Common myeloid progenitor, CD34-positive (primary cell): Measurements from ENCODE around the gene CATSPERZ.

ENCODE experiments used
- CTCF ChIA-PET: fragments of 350-600 bp; sonication (Branson Sonifier 250); formaldehyde crosslinking; loops from one replicate; lab custom pipeline; 2021; ENCODE audit warnings: antibody characterized with exemption; lab: Charles Lee
- POLR2A ChIA-PET: fragments of 350-600 bp; sonication (Branson Sonifier 250); formaldehyde crosslinking; loops from one replicate; lab custom pipeline; 2021; ENCODE audit warnings: antibody characterized with exemption; lab: Charles Lee
- DNase-seq, 3 donors: peaks; one replicate each; pipeline versions ENCODE4 v3.0.0 to v3.0.0-alpha.2; 2013
- H3K27ac ChIP-seq, 2 experiments: 1 replicate in 1 of 2; 2 replicates in 1 of 2; pipeline ENCODE4 v1.7.0; 2013; ENCODE audit warnings: inconsistent platforms in 2 of 2, low read length in 2 of 2, mild to moderate bottlenecking in 2 of 2, low read depth in 1 of 2, moderate library complexity in 1 of 2; ENCODE audit not compliant: severe bottlenecking in 2 of 2, insufficient read depth in 1 of 2, poor library complexity in 1 of 2
- H3K27me3 ChIP-seq, 5 experiments: replicated peaks in 2 of 5; 1 replicate in 3 of 5; 2 replicates in 2 of 5; pipeline versions ENCODE4 v1.6.1 to v1.7.0; 2013; ENCODE audit warnings: low read length in 4 of 5, mild to moderate bottlenecking in 2 of 5, moderate library complexity in 2 of 5, inconsistent platforms in 1 of 5; ENCODE audit not compliant: insufficient read depth in 5 of 5, control insufficient read depth in 4 of 5
- H3K36me3 ChIP-seq, 4 experiments: 1 replicate in 2 of 4; 2 replicates in 2 of 4; pipeline versions ENCODE4 v1.6.1 to v1.7.0; 2013; ENCODE audit warnings: low read length in 3 of 4, control low read depth in 1 of 4, mild to moderate bottlenecking in 1 of 4; ENCODE audit not compliant: control insufficient read depth in 4 of 4, insufficient read depth in 4 of 4
- H3K4me1 ChIP-seq, 4 experiments: 1 replicate in 3 of 4; 2 replicates in 1 of 4; pipeline versions ENCODE4 v1.6.1 to v1.7.1; 2013; ENCODE audit warnings: low read length in 3 of 4, mild to moderate bottlenecking in 3 of 4, control low read depth in 1 of 4, inconsistent platforms in 1 of 4, moderate library complexity in 1 of 4; ENCODE audit not compliant: control insufficient read depth in 4 of 4, insufficient read depth in 4 of 4; ENCODE audit errors: control extremely low read depth in 1 of 4
- H3K4me3 ChIP-seq, 7 experiments: 1 replicate in 4 of 7; 2 replicates in 3 of 7; pipeline versions ENCODE4 v1.5.1 to v1.7.0; 2013; ENCODE audit warnings: mild to moderate bottlenecking in 7 of 7, low read length in 6 of 7, moderate library complexity in 6 of 7, inconsistent platforms in 2 of 7, low read depth in 2 of 7, control low read depth in 1 of 7; ENCODE audit not compliant: insufficient read depth in 4 of 7, control insufficient read depth in 1 of 7; ENCODE audit errors: extremely low read depth in 1 of 7
- H3K9me3 ChIP-seq, 5 experiments: 1 replicate in 4 of 5; 2 replicates in 1 of 5; pipeline versions ENCODE4 v1.6.1 to v1.7.1; 2013; ENCODE audit warnings: low read length in 4 of 5, mild to moderate bottlenecking in 2 of 5, inconsistent platforms in 1 of 5, low read depth in 1 of 5, moderate library complexity in 1 of 5; ENCODE audit not compliant: control insufficient read depth in 4 of 5, insufficient read depth in 2 of 5; ENCODE audit errors: control extremely low read depth in 1 of 5
- WGBS: methylation state at CpG from one replicate; pipeline ENCODE4 v1.1.5; 2013; ENCODE audit not compliant: insufficient coverage; 5-methylcytosine and 5-hydroxymethylcytosine counted together

The CATSPERZ gene

GRCh38 chr11:64276653-64277431, 23.3 kb upstream of the CATSPERZ start:
- Histone ChIP-seq H3K27ac (no peak overlapping the region), H3K27me3 (no peaks in the 10 kb centered on the region), H3K9me3 (no peaks in the 10 kb centered on the region), H3K36me3 (peaks cover 4 to 33% (median 24%) of the 10 kb centered on the region in 4 experiments), H3K4me1 (peaks cover 0 to 9% (median 5%) of the 10 kb centered on the region in 4 experiments), H3K4me3 (no peak overlapping the region)
- 99% methylated on average over 14 of the region's 17 CpGs for WGBS
- POLR2A ChIA-PET, result no interaction called here
- CTCF ChIA-PET, result interaction anchor here (0.6 to 4.8 kb wide), 7 partner anchors 9 to 48 kb away, joined by 3 to 19 read pairs (median 3); partner anchors contain the start of genes CATSPERZ and GPR137
- DNase-seq, result no peak

DNA sequence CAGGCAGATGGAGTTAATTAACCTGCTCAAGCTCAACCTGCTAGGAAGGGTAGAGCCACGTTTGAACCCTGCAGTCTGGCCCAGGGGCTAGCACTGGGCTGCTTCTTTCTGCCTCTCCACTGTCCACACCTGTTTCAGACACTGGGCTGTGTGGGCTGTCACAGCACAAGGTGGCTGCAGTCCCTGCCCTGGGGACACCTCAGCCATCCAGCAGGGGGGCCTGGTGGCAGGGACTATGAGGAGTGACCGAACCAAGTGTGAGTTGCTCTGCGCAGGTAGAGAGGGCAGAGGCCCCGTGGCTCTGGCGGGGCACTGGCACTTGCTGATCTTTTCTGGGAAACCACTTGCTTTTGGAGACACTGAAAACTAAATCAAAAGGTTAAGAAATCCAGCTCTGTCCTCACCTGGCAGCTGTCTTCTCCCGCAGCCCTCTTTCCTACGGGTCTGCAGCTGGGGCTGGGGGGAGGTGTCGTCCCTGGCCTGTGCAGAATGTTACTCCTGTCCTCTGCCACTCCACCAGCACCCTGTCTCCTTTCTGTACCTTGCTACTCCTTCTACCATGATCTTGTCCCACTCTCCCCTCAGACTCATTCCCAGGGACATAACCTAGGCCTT, 21.5 kb upstream of the CATSPERZ start:
- peaks cover 0 to 5% (median under 1%) of the 10 kb centered on the region in 4 experiments for H3K4me1 ChIP-seq
- no peak overlapping the region for H3K27ac ChIP-seq
- no peaks in the 10 kb centered on the region for H3K9me3 ChIP-seq
- CTCF ChIA-PET, result interaction anchor here (0.7 to 4.8 kb wide), 4 partner anchors 11 to 54 kb away, joined by 3 to 19 read pairs (median 4); partner anchors contain the start of gene CATSPERZ
- no peak for DNase-seq
- POLR2A ChIA-PET, result no interaction called here
- 93% methylated on average over 8 of the region's 8 CpGs for WGBS
- peaks cover 6 to 33% (median 24%) of the 10 kb centered on the region in 4 experiments for H3K36me3 ChIP-seq
- H3K27me3 ChIP-seq, result no peaks in the 10 kb centered on the region
- no peak overlapping the region for H3K4me3 ChIP-seq

GRCh38 chr11:64281957-64282770, 18.0 kb upstream of the CATSPERZ start:
- H3K9me3 ChIP-seq, result no peaks in the 10 kb centered on the region
- POLR2A ChIA-PET, result interaction anchor here (0.7 kb wide), 1 partner anchor 45 kb away, joined by 6 read pairs; no protein-coding TSS in a partner anchor
- DNase-seq, result no peak
- peaks cover 0 to 21% (median 20%) of the 10 kb centered on the region in 4 experiments for H3K4me1 ChIP-seq
- H3K4me3 ChIP-seq, result no peak overlapping the region
- no peaks in the 10 kb centered on the region for H3K27me3 ChIP-seq
- WGBS, result 98% methylated on average over 15 of the region's 22 CpGs
- H3K36me3 ChIP-seq, result peaks cover 4 to 26% (median 12%) of the 10 kb centered on the region in 4 experiments
- H3K27ac ChIP-seq, result no peak overlapping the region
- CTCF ChIA-PET, result interaction anchor here (0.6 to 6.4 kb wide), 5 partner anchors 11 to 122 kb away, joined by 3 to 42 read pairs (median 3); partner anchors contain the start of gene CATSPERZ

DNA sequence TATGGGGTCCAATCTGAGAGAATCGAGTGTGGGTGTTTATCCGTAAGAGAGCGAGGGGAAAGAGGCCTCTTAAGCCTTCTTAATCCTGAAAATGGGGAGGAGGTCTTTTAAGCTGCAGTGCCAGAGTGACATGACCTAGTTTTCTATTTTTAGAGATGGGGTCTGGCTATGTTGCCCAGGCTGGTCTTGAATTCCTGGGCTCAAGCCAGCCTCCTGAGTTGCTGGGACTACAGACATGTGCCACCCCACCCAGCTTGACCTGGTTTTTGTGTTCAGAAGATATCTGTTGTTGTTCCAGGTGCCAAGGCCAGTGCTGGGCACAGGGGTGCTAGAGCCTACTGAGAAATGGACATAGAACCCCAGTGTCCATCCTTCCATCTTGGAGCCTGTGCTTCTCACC, 17.1 kb upstream of the CATSPERZ start:
- no peak for DNase-seq
- ChIA-PET CTCF (interaction anchor here (0.6 to 6.4 kb wide), 8 partner anchors 9 to 123 kb away, joined by 3 to 42 read pairs (median 6); partner anchors contain the start of genes CATSPERZ, FERMT3 and PLCB3), POLR2A (interaction anchor here (2.9 kb wide), 1 partner anchor 13 kb away, joined by 30 read pairs; no protein-coding TSS in a partner anchor)
- H3K4me1 ChIP-seq, result peaks cover 0 to 21% (median 20%) of the 10 kb centered on the region in 4 experiments
- no peaks in the 10 kb centered on the region for H3K27me3 ChIP-seq
- H3K27ac ChIP-seq, result peak overlapping the region; percentile 28 to 99
- H3K36me3 ChIP-seq, result peaks cover 4 to 21% (median 9%) of the 10 kb centered on the region in 4 experiments
- H3K9me3 ChIP-seq, result no peaks in the 10 kb centered on the region
- WGBS, result 100% methylated on average over 3 of the region's 3 CpGs
- H3K4me3 ChIP-seq, result no peak overlapping the region

- Histone ChIP-seq H3K27ac (peak within 1 kb of the TSS; percentile 98 to 99), H3K36me3 (peaks cover 0 to 12% (median 3%) of the 10 kb centered on the region in 4 experiments), H3K9me3 (no peaks in the 10 kb centered on the region), H3K4me1 (peaks cover 0 to 21% (median 20%) of the 10 kb centered on the region in 4 experiments), H3K4me3 (peak within 1 kb of the TSS; percentile 54 to 92 (median 81)), H3K27me3 (peaks cover 0 to under 1% (median 0%) of the 10 kb centered on the region in 5 experiments)
- POLR2A ChIA-PET, result interaction anchor here (0.6 to 2.9 kb wide), 4 partner anchors 14 to 1136 kb away, joined by 3 to 30 read pairs (median 4); partner anchors contain the start of gene FKBP2
- CTCF ChIA-PET, result interaction anchor here (0.6 to 6.4 kb wide), 13 partner anchors 7 to 79 kb away, joined by 3 to 42 read pairs (median 4); partner anchors contain the start of genes CATSPERZ, FERMT3, PLCB3 and TRMT112
- 6% methylated on average over 29 of the region's 44 CpGs for WGBS
- peak; percentile 91 to 93 (median 93) for DNase-seq
These were observed 15.9 kb upstream of the CATSPERZ start, which contains the start of gene BAD for GRCh38 chr11:64284048-64284961. TSS of gene BAD (minus strand) at chr11:64284665. CDS start at chr11:64284368, 297 bp downstream.
